Renal cortex interstitium (tissue), 11 donors: Measurements from ENCODE around the gene SEC61A2. TPM values are rescaled to one million over a fixed set of nuclear protein-coding genes. Genes with fewer than 3 reads are reported as not detected.
"Not testable (repeated sequence)": the region's sequence is repeated elsewhere in the genome, so short reads cannot be mapped to it uniquely, and the experiment has no call there.

Source experiments
- DNase-seq, 11 donors: peaks; one replicate each; pipeline ENCODE4 v3.0.0-alpha.2; 2013; ENCODE audit warnings: low read depth in 9 of 11, low spot score in 4 of 11; ENCODE audit errors: extremely low read depth in 1 of 11
- polyA plus RNA-seq, 3 donors: library from polyadenylated mRNA; unstranded; fragments of 120-200 nt; gene quantifications; one replicate each; pipeline ENCODE4 v1.2.1, GENCODE V29; 2013; ENCODE audit not compliant: insufficient read length in 3 of 3

Gene SEC61A2
- polyA plus RNA-seq, 3 donors: 14.3 to 21.7 (median 17.8) TPM

DNA sequence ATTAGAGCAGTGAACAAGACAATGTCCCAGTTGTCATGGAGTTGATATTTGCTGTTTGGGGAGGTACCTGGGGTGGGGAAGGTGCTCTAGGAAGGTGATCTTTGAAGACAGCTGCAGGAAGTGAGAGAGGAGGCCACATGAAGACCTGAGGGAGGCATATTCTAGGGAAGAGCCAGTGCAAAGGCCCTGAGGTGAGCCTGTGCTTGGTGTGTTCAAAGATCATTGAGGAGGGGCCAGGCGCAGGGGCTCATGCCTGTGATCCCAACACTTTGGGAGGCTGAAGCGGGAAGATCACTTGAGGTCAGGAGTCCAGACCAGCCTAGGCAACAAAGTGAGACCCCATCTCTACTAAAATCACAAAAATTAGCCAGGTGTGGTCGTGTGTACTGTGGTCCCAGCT is 15.1 kb downstream of the SEC61A2 start:
- DNase-seq: no peak

DNA sequence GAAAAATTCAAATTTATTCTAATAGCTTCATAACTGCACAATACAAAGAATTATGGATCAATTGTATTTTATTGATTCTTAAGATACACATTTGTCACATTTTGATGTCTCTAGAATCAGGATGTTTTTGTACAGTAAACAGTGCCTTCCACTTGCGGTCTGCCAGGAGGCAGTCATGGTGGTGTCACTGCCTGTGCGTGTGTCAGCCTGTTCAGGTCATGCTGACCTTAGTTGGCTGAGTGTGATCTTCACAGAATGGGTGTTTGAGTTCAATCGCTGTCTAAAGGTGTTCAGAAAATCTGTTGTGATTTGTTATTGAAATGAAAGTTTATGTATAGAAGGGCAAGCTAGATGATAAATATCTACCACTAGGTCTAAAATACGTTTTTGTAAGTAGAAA is 20.7 kb downstream of the SEC61A2 start:
- no peak for DNase-seq

DNA sequence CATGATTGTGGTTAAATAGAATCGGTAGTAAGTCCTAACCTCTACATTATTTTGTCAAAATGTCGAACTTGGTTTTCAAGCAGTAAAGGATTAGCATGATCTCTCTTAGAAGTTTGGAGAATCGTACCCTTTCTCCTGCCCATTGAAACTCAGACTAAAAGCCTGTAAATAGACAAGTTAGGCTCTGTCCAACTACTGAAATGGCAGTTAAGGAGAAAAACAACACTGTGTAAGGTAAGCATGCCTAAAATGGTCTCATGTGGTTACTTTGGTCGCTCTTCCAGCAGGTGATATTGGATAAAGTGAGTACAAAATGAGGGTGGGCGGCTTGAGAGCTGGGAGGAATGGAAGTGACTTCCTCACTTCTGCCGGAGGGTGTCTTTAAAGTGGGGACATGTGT is 25.0 kb downstream of the SEC61A2 start:
- DNase-seq: no peak

DNA sequence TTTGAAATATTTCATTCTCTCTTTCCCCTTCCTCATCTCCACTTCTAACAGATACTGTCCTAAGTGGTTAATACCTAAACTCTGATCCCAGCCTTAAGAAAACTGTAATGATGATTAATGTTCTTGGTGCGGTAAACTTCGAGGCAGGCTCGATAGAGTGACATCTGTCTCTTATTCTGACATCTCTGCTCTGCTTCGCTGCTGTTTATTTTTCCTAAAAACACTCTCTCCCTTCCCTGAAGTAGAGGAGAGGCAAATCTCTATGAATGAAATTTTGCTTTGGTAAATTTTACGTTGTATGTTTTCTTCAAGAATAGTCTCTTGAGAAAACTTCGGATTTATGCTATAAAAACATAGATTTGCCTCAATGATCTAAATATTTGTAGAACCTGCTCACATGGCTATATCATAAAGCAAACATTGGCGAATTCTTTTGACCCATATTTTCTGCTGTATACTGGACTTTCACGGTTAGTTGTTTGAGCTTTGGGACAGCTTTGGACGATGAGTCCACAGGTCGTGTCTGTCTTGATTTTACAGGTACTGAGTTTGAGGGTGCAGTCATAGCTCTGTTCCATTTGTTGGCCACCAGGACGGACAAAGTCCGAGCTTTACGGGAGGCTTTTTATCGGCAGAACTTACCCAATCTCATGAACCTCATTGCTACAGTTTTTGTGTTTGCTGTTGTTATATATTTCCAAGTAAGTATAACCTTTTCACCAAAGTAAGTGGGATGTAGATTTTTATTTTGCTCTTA is 27.1 kb downstream of the SEC61A2 start:
- no peak for DNase-seq

DNA sequence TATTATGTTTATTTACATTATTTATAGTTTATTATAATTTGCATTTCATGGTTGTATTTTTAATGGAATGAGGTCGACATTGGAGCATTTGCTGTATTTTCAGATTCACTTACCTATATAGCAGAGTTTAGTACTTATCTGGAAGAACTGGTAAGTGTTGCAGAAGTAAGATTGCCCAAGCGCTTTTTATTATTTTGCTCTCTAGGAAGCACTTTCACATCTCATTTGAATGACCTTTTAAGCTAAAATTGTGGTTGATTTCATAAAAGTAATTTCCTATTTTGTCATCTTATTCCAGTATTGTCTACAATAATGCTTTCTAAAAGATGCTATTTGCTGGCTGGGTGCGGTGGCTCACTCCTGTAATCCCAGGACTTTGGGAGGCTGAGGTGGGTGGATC is 28.6 kb downstream of the SEC61A2 start:
- no peak for DNase-seq

DNA sequence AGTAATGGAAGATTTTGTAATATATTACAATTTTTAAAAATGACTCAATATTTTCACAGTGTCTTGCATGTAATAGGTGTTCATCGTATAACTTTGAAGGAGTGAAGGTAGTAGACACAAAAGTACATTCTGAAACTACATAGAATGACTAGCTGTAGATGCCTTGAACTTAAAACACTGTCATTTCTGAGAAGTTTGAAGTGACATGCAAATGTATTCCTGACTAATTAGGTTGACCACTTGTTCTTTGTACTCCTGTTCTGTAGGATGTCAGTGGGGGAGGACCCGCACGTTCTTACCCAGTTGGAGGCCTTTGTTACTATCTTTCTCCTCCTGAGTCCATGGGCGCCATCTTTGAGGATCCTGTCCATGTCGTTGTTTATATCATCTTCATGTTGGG is 31.2 kb downstream of the SEC61A2 start:
- DNase-seq: no peak

DNA sequence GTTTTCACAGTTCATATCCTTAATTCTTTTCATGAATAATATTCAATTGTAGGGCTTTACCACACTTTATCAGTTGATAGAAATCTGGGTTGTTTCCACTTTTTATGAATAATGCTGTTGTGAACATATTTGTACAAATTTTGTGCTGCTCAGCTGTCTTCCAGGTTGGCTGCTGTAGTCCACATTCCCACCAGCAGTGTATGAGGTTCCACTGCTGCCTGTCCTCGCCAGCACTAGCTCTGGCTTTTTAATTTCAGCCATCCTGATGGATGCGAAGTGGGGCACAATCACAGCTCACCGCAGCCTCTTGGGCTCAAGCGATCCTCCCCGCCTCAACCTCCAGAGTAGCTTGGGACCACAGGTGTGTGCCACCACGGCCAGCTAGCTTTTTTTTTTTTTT is 33.5 kb downstream of the SEC61A2 start:
- DNase-seq: no peak

DNA sequence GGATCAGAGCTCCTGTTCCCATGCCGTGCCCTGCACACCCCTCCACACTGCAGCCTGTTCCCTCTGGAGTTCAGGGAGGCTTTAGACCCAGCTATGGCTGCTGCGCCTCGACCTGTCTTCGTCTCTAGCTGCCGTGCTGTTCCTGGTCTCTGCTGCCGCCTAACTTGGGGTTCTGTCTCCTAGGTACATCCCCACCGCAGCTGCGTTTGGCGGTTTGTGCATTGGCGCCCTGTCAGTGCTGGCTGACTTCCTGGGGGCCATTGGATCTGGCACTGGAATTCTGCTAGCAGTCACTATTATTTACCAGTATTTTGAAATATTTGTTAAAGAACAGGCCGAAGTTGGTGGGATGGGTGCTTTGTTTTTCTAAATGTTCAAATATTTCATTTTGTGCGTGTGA is 34.6 kb downstream of the SEC61A2 start:
- no peak for DNase-seq

DNA sequence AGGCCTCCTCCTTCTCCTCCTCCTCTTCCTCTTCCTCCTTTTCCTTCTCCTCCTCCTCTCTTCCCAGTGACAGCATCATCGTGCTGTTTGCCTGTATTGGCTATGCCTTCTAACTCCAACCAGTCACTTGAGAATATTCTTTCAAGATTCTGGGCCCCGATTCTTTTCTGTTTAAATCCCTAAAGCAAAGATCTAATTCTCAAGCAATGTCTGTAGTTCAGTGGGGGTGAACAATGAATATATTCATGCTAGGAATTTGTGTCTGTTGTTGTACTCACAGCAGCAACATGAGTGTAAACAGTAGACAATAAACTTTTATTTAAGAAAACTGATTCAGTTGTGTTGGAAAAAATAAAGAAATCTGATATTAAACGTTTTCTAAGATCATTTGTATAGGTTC is 35.6 kb downstream of the SEC61A2 start:
- no peak for DNase-seq

DNA sequence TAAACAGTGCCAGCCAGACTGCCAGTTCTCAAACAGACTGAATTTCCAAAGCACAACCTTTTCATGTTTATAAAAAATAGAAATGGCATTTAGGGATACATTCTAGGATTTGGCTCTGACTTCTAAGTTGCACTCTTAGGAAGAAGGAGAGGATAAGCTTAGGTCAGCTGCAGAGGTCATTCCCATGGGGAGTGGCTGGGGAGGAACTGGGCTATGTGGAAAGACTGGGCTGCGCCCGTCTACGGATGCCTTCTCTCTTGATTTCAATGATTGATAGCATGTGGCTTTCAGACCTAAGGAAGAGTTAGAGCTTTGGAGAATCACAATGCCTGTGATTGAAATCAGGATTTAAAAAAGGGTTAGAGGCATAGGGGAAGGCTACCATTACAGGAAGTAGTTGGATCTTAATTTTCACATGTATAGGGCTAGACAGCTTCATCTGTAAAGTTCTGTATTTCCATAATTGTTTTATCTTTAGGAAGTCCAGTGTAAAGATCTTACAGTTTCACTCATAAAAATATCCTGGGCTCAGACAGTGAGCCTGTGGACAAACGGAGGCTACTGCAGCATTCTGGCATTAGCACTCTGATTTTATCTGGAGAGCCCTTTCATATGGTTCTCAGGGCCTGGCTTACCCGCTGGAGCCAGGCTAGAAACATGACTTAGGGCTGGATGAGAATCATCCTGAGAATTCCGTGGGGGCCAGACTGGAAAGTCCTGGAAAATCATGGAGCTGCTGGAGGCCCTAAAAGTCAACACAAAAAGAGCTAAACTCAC is 36.7 kb downstream of the SEC61A2 start:
- no peak for DNase-seq

DNA sequence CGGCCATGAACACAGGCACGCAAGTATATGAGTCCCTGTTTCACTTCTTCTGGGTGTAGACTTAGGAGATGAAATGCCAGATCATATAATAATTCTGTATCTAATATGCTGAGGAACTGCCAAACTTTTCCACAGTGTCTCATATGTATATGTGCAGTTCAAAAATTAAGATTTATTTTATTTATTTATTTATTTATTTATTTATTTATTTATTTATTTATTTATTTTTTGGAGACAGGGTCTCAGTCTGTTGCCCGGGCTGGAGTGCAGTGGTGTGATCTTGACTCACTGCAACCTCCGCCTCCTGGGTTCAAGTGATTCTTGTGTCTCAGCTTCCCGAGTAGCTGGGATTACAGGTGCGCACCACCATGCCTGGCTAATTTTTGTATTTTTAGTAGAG is 42.0 kb downstream of the SEC61A2 start:
- not testable (repeated sequence) for DNase-seq

DNA sequence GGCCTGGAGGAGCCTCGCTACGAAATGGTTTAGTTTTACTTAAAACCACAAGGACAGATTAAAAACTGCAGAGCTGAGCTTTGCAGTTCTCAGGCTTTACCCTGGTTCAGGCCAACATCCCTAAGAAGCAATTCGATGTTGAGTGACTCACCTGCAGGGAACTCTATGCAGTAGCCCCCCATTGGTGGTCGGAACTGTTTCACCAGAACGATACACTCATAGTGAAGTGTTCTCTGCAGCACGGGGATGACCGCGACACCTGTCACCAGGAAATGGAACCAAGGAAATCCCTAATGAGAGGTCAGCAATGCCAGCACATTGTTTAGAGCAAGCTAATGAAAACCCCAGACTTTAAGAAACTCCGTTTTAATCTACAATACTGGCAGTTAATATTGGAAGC is 48.2 kb downstream of the SEC61A2 start:
- no peak for DNase-seq

DNA sequence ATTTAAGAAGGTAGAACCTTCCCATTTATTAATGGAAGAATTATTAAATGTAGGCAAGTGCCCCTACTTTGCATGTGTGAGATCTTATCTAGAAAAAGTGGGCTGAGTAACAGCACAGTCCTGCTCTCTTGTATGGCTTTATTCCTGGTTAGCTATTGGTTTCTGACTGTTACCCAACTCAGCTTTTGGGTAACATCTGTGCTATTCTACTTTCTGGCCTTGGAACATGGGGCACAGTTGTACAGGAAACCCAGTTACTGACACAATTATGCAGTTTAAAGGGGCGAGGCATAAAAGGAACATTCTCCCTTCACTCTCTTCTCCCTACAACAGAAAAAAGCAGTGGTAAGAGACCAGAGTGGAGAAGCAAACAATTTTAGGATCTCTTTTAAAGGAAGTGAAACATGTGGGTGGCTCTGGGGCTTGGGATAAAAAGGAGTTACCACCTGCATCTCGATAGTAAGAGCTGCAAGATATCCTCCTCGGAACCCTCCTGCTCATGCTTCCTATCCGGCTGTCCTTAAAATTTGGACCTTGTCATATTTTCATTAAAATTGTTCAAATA is 50.2 kb downstream of the SEC61A2 start:
- DNase-seq: no peak

DNA sequence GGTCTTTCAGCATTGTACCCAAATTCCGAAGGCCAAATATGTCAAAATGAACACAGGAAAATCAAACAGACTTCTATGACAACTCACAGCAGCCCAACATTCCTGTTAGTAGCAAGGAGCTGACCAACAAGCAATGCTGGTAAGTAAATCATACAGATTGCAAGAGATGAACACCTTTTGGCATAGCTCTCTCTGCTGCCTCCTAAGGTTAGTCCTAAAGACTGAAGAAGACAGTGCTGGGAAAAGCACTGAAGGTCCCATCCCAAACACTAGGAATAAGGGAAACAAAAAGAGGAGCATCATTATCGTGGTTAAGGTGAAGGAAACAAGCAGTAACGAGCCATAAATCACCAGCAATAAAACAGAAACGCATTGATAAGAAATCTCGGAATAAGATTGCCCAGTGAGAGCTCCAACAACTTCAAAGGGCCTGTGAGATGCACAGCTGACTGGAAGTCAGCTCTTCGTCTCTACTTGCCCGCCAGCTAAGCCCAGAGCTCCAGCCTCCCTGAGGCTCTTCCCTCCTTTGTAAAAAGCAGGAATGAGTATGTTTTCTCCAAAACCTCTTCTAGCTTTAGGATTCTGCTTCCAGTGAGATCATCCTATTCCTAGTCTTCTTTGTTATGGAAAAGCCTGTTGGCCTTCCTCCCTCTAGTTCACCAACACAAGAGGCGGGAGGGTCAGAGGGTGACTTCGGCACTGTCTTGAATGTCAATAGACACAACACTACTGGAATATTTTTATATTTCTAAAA is 50.9 kb downstream of the SEC61A2 start:
- no peak for DNase-seq

DNA sequence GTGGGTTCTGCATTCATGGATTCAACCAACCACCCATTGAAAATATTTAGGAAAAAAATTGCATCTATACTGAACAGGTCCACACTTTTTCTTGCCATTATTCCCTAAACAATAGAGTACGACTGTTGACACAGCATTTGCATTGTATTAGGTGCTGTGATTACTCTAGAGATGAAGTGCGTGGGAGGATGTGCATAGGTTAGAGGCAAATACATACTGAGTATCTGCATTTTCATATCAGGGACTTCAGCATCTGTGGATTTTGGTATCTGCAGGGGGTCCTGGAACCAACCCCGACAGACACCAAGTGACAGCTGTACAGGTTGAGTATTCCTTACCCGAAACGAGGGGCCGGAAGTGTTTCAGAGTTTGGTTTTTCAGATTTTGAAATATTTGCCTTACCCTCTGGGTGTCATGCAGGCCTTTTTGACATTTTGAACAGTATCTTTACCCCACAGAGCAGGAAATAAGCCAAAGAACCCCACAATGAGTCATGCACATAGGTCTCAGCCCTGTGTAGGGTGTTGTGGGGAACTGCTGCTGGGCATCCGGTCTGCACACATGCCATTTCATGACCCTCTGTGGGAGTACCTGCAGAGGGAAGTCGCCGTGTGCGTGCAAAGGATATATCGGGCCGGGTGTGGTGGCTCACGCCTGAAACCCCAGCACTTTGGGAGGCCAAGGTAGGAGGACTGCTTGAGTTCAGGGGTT is 51.7 kb downstream of the SEC61A2 start:
- no peak for DNase-seq

DNA sequence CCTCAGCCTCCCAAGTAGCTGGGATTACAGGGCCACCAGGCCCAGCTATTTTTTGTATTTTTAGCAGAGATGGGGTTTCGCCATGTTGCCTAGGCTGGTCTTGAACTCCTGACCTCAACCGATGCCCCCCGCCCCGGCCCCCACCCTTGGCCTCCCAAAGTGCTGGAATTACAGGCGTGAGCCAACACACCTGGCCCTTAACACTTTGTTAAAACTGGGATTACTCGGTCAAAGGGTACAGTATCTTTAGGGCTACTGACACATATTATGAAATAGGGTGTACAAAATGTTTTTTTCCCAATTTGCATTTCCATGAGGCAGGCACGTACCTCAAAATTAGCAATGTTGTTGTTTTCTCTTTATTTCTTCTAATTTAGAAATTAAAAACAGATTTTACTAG is 54.7 kb downstream of the SEC61A2 start:
- no peak for DNase-seq

DNA sequence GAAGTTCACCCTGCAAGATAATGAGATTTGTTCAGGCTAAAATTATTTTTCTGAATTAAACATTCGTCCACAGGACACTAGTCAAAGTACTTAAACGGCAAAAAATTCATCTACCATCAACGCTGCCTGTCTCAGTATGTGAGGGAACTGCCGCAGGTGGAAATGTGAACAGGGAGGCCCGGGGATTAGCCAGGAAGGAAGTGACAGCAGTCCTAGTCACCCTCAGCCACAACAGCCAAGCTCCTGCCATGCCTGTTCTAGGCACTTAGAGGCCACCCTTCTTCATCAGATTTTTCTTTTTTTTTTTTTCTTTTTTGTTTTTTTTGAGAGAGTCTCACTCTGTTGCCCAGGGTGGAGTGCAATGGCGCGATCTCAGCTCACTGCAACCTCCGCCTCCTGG is 56.8 kb downstream of the SEC61A2 start:
- DNase-seq: no peak

DNA sequence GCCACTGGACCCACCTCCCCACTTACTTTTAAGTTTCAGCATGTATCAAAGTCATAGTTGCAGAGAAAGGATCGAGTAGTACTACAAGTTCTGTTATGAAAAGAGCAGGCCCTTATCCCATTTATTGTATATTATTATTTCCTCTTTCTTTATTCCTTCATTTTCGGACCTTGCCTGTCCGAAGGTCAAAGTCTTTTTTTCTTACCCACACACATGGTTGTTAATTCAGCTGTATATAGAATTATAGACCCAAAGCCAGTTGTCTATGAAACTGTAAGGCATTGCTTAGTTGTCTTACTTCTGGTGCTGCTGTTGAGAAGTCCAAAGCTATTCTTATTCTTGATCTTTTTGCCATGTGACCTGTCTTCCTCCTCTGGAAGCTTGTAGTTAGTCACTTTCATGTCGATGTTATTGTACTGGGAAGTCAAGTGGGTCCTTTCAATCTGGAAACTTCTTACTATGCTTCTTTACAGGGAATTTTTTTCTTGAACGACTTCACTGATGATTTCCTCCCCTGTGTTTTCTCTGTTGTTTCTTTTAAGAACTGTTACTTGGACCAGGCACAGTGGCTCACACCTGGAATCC is 57.9 kb downstream of the SEC61A2 start:
- no peak for DNase-seq

DNA sequence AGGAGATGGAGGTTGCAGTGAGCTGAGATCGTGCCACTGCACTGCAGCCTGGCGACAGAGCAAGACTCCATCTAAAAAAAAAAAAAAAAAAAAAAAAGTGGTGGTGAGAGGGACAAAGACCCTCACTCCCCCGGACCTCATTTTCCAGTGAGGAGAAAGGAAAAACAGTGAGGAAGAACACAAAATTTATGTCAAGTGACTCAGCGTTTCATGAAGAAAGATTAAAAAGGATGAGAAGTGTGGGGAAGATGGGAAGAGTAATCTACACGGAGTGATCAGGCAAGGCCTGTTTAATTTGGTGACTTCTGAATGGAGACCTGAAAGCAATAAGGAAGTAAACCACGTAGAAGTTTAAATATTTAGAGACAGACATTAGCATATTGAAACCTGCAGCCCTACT is 59.2 kb downstream of the SEC61A2 start:
- DNase-seq: no peak
